ENCODE measurements around the gene NIBAN1. TPM values are rescaled to one million over a fixed set of nuclear protein-coding genes. Genes with fewer than 3 reads are reported as not detected.

Gene NIBAN1
- total RNA-seq, 1 experiment from 2014 or later: 5.9 TPM

DNA sequence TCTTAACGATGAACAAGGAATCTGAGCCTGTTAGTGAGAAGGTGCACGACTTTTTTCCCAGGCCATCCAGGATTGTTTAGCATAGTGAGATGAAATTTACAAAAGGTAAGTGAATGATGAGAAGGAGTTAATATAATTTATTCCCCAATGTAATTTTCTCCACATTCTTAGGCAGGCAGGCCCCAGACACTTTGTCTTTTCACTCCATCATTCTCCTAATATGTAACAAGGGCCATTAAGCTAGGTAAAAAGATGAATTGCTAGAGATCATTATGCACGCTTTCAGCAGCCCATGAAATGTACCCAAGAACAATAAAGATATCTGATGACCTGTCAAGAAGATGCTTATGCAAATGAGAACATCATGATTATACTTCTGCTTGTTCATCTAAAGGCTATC lies 24.1 kb downstream of the NIBAN1 start:
- H3K4me1 Mint-ChIP-seq: peaks cover 16 to 19% of the 10 kb centered on the region in 2 experiments
- no peaks in the 10 kb centered on the region for H4K20me1 ChIP-seq (ENCODE audit: control insufficient read depth, insufficient read depth, insufficient read length)
- H3K23ac ChIP-seq (ENCODE audit: insufficient read length, low read depth, low read length): no peak overlapping the region
- H3K79me2 ChIP-seq (ENCODE audit: insufficient read depth, low read length): no peaks in the 10 kb centered on the region
- no peak overlapping the region for H3K56ac ChIP-seq (ENCODE audit: insufficient read length, low read depth, low read length)
- H3K27ac ChIP-seq (ENCODE audit: insufficient read length, low read depth, low read length): no peak overlapping the region
- H3K27me3 ChIP-seq (ENCODE audit: insufficient read depth, low read length): no peaks in the 10 kb centered on the region
- H3K79me1 ChIP-seq (ENCODE audit: insufficient read depth, low read depth, low read length, poor library complexity, severe bottlenecking): no peaks in the 10 kb centered on the region
- H2BK5ac ChIP-seq (ENCODE audit: insufficient read length, low read length): no peak overlapping the region
- H3K4me2 ChIP-seq (ENCODE audit: insufficient read depth, insufficient read length, low read length): no peak overlapping the region
- no peak overlapping the region for H3K18ac ChIP-seq (ENCODE audit: insufficient read length, low read depth, low read length)
- no peak overlapping the region for H2BK20ac ChIP-seq (ENCODE audit: low read depth, low read length, poor library complexity, severe bottlenecking)
- no peak overlapping the region for H4K5ac ChIP-seq (ENCODE audit: insufficient read length, low read depth, low read length)
- no peak overlapping the region for H3K27ac Mint-ChIP-seq
- no peak overlapping the region for H2BK120ac ChIP-seq (ENCODE audit: low read depth, low read length, poor library complexity, severe bottlenecking)
- no peak overlapping the region for H3K4ac ChIP-seq (ENCODE audit: low read depth, low read length)
- H3K14ac ChIP-seq (ENCODE audit: insufficient read depth, low read length): no peak overlapping the region
- H3K4me3 Mint-ChIP-seq: no peak overlapping the region
- DNase-seq: no peak
- no peaks in the 10 kb centered on the region for H3K23me2 ChIP-seq (ENCODE audit: insufficient read length, low read depth, low read length, poor library complexity, severe bottlenecking)
- H2AFZ ChIP-seq (ENCODE audit: low read length): no peak overlapping the region
- no peak overlapping the region for H3K9ac ChIP-seq (ENCODE audit: extremely low read depth, insufficient read length, low read length)
- no peak overlapping the region for H4K8ac ChIP-seq (replicated peaks; ENCODE audit: insufficient read length, low read depth, low read length)
- no peaks in the 10 kb centered on the region for H3K36me3 Mint-ChIP-seq (ENCODE audit: insufficient read depth in 1 of 3, low read depth in 3 of 3)
- H2BK15ac ChIP-seq (ENCODE audit: low read depth, low read length): no peak overlapping the region
- H2BK12ac ChIP-seq (ENCODE audit: insufficient read length, low read depth, low read length): no peak overlapping the region
- no peaks in the 10 kb centered on the region for H3K9me3 Mint-ChIP-seq
- H3K4me1 ChIP-seq (ENCODE audit: insufficient read depth, low read length): peaks cover 2% of the 10 kb centered on the region; the same call in 1 of the 2 replicates
- H2AK5ac ChIP-seq (ENCODE audit: insufficient read length, low read length): no peak overlapping the region
- no peaks in the 10 kb centered on the region for H3K9me3 ChIP-seq (ENCODE audit: control insufficient read depth, low read depth, low read length)
- H4K91ac ChIP-seq (ENCODE audit: insufficient read length, low read depth, low read length): no peak overlapping the region
- WGBS (ENCODE audit: extremely low coverage, insufficient read length, low lambda C conversion rate): no CpG with 5 or more reads among the region's 3 CpGs
- no peaks in the 10 kb centered on the region for H3K27me3 Mint-ChIP-seq (ENCODE audit: low read depth)
- TF ChIP-seq CTCF (conservative IDR thresholded peaks at IDR 0.05): no peak
- no peak overlapping the region for H3T11ph ChIP-seq (ENCODE audit: low read length)

Data from H9 (cell line).